K562 (cell line): Measurements from ENCODE around the gene TERC. TPM values are rescaled to one million over a fixed set of nuclear protein-coding genes. Genes with fewer than 3 reads are reported as not detected.

Source experiments
- ARNT ChIP-seq, 2 experiments: fragments of 450-650 bp; IDR thresholded peaks; 2 replicates each; pipeline ENCODE4 v1.6.1; 2016; ENCODE audit warnings: mild to moderate bottlenecking in 1 of 2
- COPS2 ChIP-seq: fragments of 450-650 bp; conservative IDR thresholded peaks from 2 replicates; pipeline ENCODE4 v1.6.1; 2016; ENCODE audit warnings: mild to moderate bottlenecking, moderate library complexity
- ELF1 ChIP-seq: fragments of 200-800 bp; sonication (Bioruptor generic); IDR thresholded peaks from 2 replicates; pipeline ENCODE4 v1.6.1; 2016; ENCODE audit warnings: missing genetic modification characterization, missing compliant biosample characterization
- HNRNPLL ChIP-seq: fragments of 200-400 bp; formaldehyde crosslinking; IDR thresholded peaks from 2 replicates; pipeline ENCODE4 v1.6.1; 2017; ENCODE audit warnings: low read length, low read depth, mild to moderate bottlenecking; ENCODE audit not compliant: poor library complexity, severe bottlenecking
- HNRNPUL1 ChIP-seq: fragments of 200-400 bp; formaldehyde crosslinking; IDR thresholded peaks from 2 replicates; pipeline ENCODE4 v1.6.1; 2017; ENCODE audit warnings: low read length
- PML ChIP-seq: IDR thresholded peaks from 2 replicates; pipeline ENCODE4 v1.6.1; 2012; ENCODE audit warnings: low read length, inconsistent platforms
- RBFOX2 ChIP-seq: fragments of 200-400 bp; formaldehyde crosslinking; IDR thresholded peaks from 2 replicates; pipeline ENCODE4 v1.6.1; 2017; ENCODE audit warnings: low read depth, mild to moderate bottlenecking, low read length, moderate library complexity
- ZFP30 ChIP-seq: fragments of 250-450 bp; sonication (Bioruptor Pico); IDR thresholded peaks from 2 replicates; pipeline ENCODE4 v1.8.0; 2022; ENCODE audit warnings: moderate library complexity, mild to moderate bottlenecking, inconsistent platforms, borderline replicate concordance
- ZNF175 ChIP-seq: fragments of 200-800 bp; sonication (Bioruptor generic); IDR thresholded peaks from 2 replicates; pipeline ENCODE4 v1.6.1; 2016; ENCODE audit warnings: low read depth, mild to moderate bottlenecking, missing genetic modification characterization, missing compliant biosample characterization
- ZNF318 ChIP-seq, 2 experiments: fragments of 450-650 bp; IDR thresholded peaks; 2 replicates each; pipeline ENCODE4 v1.6.1; 2016; ENCODE audit warnings: mild to moderate bottlenecking in 2 of 2, borderline replicate concordance in 1 of 2, low read depth in 1 of 2, moderate library complexity in 1 of 2
- polyA plus RNA-seq, 8 experiments: library from polyadenylated mRNA; depleted of rRNA in 4 of 8; stranded (reverse) in 5 of 8; unstranded in 3 of 8; fragments of >200 nt; fragmentation: Nextera tagmentation in 2 of 8; fragmentation: Illumina TruSeq in 1 of 8; extraction: Ambion mirVana in 2 of 8; extraction: Trizol in 1 of 8; gene quantifications; 2 replicates each; pipeline versions ENCODE4 v1.2.1 to v1.2.3, GENCODE V29; 2011 to 2014; ENCODE audit warnings: inconsistent platforms in 1 of 8, missing spikeins in 1 of 8
- total RNA-seq, 7 experiments: library from RNA; depleted of rRNA in 6 of 7; stranded (reverse); fragments of >200 nt in 6 of 7; fragmentation: Illumina TruSeq in 2 of 7; extraction: Trizol in 2 of 7; gene quantifications; 2 replicates each; pipeline versions ENCODE4 v1.2.1 to v1.2.3, GENCODE V29; 2011 to 2021; ENCODE audit warnings: low replicate concordance in 1 of 7
- TF ChIP-seq, protein P1 (sequence below): sonication (generic); formaldehyde crosslinking; IDR thresholded peaks from 2 replicates; pipeline ENCODE4 v1.8.0; 2023; ENCODE audit warnings: mild to moderate bottlenecking, missing genetic modification reagents
- TF ChIP-seq, protein P2 (sequence below): IDR thresholded peaks from 2 replicates; pipeline ENCODE4 v1.6.1; 2012; ENCODE audit warnings: low read depth, low read length, improper control_type of control experiment, borderline replicate concordance

TERC gene
- total and polyA plus RNA-seq, 9 of the 15 experiments (the other 6 are each of a cell fraction or from before 2014, with no cell fraction given) = 0.77 to 234 (median 27.9) TPM; not detected in 3

DNA sequence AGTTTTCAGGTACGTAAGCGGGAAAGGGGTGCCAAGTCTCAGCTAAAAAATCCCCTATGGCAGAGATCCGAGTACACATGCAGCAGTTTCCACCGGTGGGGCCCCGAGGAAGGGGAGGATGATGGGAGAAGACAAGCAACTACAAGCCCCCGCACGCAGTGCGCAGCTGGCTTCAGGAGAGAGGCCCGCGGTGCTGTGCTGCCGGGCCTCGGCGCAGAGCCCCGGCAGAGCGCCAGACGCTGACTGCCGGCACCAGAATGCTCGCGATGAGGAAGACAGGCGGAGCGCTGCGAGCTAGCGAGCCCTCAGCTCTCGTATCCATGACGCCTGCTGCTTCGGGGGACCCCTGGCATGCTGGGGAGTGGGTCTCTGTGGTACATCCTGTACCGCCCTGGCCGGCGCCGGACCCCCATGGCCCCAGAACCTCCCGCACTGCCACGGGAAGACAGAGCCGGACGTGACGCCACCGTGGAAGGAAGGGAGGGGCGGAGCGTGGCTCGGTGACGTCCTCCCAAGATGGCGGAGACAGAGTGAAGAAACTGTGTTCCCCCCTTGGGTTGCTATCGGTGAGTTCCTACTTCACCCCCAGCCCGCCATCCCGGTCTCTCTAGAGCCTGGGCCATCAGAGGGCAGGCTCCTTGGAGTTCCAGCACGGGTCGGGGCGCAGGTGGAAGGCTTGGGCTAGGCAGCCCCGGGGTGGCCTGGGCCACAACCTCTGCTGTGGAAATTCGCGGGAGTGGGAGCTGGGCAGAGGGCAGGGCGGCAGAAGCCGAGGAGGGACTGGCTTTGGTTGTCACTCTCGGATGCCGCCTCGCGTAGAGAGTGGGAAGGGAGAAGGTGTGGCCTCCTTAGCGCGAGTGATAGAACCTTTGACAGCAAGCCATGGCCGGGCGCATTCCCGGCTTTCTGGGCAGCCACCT, 8.3 kb upstream of the TERC start, which contains the start of gene MYNN (continued):
- TF ChIP-seq ZNF318 (IDR thresholded peaks at IDR 0.05; ENCODE audit: borderline replicate concordance in 1 of 2, low read depth in 1 of 2) (0 out of 4 replicates have a peak, but pooled peaks of 1 of the 2 experiments have one; percentile 13), ZNF175 (no peak), HNRNPLL (peak; percentile 56), ZFP30 (CRISPR knock-in tag) (no peak), PML (peak; percentile 88), HNRNPUL1 (no peak), COPS2 (no peak), RBFOX2 (peak; percentile 99), ELF1 (tag) (0 out of 2 replicates have a peak, but pooled peaks have one; percentile 13), ARNT (IDR thresholded peaks at IDR 0.05) (no peak)
- TF ChIP-seq, protein P1, sequence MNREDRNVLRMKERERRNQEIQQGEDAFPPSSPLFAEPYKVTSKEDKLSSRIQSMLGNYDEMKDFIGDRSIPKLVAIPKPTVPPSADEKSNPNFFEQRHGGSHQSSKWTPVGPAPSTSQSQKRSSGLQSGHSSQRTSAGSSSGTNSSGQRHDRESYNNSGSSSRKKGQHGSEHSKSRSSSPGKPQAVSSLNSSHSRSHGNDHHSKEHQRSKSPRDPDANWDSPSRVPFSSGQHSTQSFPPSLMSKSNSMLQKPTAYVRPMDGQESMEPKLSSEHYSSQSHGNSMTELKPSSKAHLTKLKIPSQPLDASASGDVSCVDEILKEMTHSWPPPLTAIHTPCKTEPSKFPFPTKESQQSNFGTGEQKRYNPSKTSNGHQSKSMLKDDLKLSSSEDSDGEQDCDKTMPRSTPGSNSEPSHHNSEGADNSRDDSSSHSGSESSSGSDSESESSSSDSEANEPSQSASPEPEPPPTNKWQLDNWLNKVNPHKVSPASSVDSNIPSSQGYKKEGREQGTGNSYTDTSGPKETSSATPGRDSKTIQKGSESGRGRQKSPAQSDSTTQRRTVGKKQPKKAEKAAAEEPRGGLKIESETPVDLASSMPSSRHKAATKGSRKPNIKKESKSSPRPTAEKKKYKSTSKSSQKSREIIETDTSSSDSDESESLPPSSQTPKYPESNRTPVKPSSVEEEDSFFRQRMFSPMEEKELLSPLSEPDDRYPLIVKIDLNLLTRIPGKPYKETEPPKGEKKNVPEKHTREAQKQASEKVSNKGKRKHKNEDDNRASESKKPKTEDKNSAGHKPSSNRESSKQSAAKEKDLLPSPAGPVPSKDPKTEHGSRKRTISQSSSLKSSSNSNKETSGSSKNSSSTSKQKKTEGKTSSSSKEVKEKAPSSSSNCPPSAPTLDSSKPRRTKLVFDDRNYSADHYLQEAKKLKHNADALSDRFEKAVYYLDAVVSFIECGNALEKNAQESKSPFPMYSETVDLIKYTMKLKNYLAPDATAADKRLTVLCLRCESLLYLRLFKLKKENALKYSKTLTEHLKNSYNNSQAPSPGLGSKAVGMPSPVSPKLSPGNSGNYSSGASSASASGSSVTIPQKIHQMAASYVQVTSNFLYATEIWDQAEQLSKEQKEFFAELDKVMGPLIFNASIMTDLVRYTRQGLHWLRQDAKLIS (CRISPR knock-in tag) = peak; percentile 89
- TF ChIP-seq, protein P2, sequence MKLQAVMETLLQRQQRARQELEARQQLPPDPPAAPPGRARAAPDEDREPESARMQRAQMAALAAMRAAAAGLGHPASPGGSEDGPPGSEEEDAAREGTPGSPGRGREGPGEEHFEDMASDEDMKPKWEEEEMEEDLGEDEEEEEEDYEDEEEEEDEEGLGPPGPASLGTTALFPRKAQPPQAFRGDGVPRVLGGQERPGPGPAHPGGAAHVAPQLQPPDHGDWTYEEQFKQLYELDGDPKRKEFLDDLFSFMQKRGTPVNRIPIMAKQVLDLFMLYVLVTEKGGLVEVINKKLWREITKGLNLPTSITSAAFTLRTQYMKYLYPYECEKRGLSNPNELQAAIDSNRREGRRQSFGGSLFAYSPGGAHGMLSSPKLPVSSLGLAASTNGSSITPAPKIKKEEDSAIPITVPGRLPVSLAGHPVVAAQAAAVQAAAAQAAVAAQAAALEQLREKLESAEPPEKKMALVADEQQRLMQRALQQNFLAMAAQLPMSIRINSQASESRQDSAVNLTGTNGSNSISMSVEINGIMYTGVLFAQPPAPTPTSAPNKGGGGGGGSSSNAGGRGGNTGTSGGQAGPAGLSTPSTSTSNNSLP = no peak
